Caki2 (cell line): ENCODE data around the gene ATF7IP2. TPM values are rescaled to one million over a fixed set of nuclear protein-coding genes. Genes with fewer than 3 reads are reported as not detected.
"Not testable (repeated sequence)": the region's sequence is repeated elsewhere in the genome, so short reads cannot be mapped to it uniquely, and the experiment has no call there.

Experiments used
- DNase-seq: peaks from one replicate; pipeline ENCODE4 v3.0.0-alpha.2; 2015; ENCODE audit warnings: low read depth
- in situ Hi-C: cut with HindIII; loops from 2 replicates; pipeline ENCODE4 v1.10.0; 2016; ENCODE audit warnings: low sequenced_read_pairs, low pct_unique_long_range_greater_than_20kb, mixed read lengths
- total RNA-seq: library from RNA; depleted of rRNA; stranded (reverse); fragments of >200 nt; shearing (Covaris generic); gene quantifications from 2 replicates; pipeline ENCODE4 v1.2.3, GENCODE V29; 2014; ENCODE audit warnings: low replicate concordance

The ATF7IP2 gene
- total RNA-seq, 1 experiment from 2014 or later = 12.9 TPM

DNA sequence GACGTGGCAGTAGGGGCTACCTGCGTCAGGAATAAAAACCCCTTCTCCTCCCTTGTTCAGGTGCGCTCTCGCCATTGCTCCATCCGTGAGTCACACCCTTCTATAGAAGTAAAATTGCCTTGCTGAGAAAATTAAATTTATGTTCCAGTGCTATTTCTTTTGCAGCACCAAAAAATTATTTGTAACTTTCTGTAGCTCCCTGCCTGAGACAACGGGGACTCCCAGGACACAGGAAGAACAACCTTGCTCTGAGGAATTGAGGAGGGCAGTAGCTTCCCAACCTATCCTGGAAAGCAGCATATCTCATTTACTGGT is 109.1 kb downstream of the ATF7IP2 start:
- no peak for DNase-seq
- in situ Hi-C loops = no loop called here

DNA sequence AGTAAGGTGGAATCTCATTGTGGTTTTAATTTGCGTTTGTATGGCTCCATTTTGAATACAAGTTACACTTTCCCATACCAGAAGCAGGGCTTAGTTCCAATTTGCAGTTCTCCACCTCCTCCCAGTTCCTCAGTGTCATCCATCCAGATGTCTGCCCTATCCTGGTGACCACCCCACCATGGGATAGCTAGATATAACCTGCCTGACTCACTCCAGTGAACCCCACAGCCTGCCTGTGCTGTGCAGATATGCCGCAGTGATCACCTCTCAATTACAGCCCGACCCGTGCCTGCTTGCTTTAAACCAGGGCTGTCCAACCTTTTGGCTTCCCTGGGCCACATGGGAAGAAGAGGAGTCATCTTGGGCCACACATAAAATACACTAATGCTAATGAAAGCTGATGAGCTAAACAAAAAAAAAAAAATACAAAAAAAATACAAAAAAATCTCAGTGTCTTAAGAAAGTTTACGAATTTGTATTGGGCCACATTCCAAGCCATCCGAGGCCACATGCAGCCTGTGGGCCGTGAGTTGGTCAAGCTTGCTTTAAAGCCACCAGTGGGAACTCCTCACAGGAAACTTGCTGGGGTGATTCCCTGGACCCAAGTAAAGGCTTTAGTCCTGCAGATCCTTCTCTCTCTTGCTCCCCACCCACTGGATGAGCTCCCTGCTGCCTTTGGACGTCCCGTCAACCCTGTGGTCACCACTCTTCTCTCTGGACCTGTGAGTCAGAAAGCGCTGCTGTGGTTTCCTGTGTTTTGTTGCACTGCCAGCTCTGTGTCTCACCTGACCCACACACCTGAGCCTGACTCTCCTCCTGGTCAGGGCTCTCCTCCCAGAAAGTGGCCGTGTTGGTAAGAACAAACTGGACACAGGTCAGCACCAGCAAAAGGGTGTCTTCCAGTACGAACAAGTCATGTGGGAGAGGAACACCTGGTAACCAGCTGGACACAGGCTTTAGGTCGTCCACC is 111.6 kb downstream of the ATF7IP2 start:
- in situ Hi-C loops = no loop called here
- DNase-seq = no peak

DNA sequence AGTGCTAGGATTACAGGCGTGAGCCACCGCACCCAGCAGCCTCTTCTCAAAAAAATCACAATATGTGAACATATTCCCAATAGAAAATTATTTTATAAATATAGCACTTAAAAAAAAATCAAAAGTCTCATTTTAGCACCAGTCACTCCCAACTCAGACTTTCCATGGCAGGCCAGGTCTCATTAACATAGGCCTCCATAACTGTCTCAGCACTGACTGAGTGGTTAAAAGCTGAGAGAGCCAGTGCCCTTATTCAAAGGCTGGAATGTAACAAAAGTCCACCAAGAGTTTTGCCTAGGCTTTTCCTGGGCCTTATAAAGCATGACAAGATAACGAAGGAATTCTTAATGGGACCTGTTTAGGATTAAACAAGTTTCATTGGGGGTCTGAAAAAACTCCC is 114.7 kb downstream of the ATF7IP2 start:
- in situ Hi-C loops = no loop called here
- no peak for DNase-seq

DNA sequence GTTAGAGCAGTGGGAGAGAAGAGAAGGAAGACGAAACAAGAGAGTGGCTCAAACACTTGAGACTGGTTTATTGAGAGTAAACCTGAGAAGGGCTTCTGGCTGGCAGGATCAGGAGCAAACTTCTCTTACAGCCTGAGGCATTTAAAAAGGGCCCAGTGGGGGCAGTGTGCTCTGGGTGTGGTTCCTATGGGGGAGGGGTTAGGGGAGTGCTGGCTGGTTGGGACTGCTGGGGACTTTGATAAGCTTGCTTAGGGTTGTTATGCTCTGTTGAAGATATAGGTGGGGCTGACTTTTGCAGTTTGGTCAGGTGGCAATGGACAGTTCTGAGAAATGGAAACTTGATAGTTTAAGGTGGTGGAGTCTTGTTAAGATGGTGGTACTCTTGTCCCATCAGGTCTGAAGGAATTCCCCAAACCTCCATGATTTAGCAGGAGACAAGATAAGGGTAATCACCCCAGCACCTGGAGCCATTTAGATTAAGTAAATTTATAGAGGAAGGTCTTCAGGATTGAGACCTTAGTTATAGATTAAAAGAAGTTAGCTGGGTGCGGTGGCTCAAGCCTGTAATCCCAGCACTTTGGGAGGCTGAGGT is 115.3 kb downstream of the ATF7IP2 start:
- no peak for DNase-seq
- in situ Hi-C loops = no loop called here

DNA sequence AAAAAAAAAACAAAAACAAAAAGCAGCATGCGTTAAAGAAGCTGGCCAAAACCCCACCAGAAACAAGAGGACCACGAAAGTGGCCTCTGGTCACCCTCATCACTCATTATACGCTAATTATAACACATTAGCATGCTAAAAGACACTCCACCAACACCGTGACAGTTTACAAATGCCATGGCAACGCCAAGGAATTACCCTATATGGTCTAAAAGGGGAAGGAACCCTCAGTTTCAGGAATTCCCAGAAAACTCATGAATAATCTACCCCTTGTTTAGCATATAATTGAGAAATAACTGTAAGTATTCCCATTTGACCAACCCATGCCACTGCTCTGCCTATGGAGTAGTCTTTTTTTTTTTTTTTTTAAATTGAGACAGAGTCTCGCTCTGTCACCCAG is 116.9 kb downstream of the ATF7IP2 start:
- no peak for DNase-seq
- in situ Hi-C loops = no loop called here

DNA sequence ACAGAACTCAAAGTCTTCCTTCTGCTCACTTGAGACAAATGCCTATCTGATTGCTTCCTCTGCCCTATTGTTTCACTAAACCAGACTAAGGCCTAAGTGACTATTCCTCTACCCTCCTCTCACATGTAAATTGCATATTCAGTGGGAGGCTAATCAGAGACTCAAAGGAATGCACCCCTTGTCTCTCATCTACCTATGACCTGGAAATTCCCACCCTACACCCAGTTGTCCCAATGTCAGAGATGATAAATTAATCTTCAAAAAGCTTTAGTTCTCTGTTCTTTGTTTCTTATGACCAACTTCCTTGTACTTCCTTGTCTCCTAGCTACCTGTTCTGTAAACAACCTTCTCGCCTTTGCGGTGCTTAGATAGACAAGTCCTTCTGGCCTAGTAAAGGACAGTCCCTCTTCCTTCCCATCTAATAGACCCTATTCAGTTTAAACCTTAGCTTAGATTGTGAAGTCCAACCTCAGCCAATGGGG is 118.6 kb downstream of the ATF7IP2 start:
- in situ Hi-C loops = no loop called here
- no peak for DNase-seq

DNA sequence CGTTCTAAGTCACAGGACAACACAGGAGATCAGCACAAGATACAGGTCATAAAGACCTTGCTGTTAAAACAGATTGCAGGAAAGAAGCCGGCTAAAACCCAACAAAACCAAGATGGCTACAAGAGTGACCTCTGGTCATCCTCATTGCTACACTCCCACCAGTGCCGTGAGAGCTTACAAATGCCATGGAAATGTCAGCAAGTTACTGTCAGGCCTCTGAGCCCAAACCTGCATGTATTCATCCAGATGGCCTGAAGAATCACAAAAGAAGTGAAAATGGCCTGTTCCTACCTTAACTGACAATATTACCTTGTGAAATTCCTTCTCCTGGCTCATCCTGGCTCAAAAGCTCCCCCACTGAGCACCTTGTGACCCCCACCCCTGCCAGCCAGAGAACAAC is 119.4 kb downstream of the ATF7IP2 start:
- DNase-seq, in situ Hi-C loops: not testable (repeated sequence)

DNA sequence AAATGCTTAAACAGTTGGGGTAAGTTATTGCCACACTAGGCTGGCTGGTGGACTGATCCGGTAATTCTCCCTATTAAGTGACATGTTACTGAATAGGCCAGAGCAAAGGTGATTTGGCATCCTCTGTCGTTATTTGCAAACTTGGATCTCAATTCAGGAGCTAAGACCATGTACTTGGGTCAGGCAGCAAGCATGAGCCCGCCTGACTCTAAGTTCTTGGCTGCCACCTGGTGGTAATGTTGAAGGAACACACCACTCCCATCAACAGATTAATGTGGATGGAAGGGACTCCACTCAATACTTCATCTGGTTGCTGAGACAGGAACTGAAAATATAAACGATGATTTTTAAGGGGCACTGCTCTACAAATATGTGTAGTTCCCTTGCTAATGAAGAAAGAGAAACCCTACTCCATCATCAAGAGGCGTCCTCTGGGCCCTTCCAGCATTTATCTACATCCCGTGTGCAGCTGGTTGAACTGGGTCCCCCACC is 123.7 kb downstream of the ATF7IP2 start:
- DNase-seq = peak; percentile 61
- in situ Hi-C loops = no loop called here

DNA sequence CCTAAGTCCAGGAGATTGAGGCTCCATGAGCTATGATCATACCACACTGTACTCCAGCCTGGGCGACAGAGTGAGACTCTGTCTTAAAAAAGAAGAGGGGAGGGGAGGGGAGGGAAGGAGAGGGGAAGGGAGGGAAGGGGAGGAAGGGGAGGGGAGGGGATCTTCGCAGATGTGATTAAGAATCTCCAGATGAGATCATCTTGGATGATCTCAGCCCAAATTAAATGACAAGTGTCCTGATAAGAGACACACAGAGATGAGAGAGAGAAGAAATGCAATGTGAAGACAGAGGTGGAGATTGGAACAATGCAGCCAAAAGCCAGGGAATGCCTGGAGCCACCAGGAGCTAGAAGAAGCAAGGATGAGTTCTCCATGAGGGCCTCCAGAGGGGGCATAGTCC is 124.4 kb downstream of the ATF7IP2 start:
- in situ Hi-C loops = no loop called here
- DNase-seq = no peak

DNA sequence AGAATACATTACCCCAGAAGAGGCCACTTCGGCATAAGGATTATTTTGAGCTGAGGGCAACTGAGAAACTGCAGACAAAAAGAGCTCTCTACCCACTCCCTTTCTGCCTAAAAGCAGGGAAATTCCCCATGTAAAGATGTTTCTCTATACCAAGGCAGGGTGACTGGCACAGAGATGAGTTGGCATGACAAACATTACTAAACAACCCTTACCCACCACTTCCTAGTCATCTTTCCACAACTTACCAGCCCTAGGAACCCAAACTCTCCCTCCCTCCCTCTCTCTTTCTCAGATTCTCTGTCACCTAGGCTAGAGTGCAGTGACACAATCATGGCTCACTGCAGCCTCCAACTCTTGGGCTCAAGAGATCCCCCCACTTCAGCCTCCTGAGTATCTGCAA is 126.0 kb downstream of the ATF7IP2 start:
- no peak for DNase-seq
- in situ Hi-C loops = no loop called here

DNA sequence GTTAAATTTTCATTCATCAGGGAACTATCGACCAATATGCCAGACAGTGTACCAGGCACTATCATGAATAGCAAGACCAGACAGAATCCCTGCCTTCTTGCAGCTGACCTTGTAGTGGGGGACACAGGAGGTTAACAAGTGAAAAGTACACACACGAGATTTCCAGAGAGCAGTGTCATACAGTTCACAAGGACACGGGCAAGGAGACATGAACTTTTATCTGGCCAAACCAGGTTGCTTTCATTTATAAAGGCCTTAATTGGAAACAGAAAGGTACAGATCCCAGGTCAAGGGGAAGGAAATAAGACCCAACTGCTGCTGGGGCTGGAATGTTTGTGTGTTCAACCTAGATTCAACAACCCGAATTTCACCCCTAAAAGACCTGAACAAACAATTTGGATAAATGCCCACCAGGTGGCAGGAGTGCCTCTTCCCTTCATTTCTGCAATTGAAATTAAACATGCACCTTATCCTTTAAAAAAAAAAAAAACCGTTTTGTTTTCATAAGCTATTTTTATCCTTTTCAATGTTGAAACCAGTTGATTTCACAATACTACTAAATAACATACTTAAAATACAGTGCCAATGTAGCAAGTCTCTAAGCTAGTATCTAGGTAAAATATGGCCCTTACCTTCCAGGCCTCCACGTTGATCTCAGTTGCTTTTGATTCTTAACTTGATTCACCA is 128.7 kb downstream of the ATF7IP2 start:
- in situ Hi-C loops = no loop called here
- DNase-seq = peak; percentile 49

DNA sequence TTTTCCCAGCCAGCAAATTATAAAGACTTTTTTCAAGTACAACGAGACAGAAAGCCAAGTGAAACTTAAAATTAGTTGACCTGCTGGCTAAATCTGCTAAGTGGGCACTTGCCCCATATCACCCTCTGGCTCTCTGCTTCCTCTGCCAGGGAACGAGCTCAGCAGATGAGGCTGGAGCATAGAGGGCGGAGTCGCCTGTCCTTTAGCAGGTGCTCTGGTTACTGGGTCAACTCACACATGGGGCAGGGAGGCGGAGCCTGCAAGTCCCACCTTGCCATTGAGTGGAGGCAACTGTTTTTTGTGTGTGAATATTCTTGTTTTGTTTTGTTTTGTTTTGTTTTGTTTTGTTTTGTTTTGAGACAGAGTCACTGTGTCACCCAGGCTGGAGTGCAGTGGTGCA is 132.0 kb downstream of the ATF7IP2 start:
- no peak for DNase-seq
- in situ Hi-C loops = no loop called here

DNA sequence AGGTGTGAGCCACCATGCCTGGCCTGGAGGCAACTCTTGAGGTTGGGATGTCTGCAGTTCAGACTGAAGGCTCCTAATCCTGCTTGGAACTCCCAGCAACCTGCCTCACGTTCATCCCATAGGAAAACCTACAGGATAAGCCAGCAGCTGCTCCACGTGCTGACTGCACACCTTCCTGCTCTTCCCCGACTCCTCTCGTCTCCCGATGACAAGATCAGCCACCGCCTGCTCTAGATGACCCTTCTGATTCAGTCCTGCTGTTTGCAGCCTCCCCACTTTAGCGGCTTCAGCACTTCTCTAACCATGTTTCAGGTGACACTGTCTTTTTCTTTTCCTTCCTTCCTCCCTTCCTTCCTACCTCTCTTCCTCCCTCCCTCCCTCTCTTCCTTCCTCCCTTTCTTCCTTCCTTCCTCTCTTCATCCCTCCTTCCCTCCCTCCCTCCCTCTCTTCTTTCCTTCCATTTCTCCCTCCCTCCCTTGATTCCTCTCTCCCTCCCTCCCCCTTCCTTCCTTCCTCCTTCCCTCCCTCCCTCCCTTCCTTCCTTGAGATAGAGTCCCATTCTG is 132.7 kb downstream of the ATF7IP2 start:
- in situ Hi-C loops = no loop called here
- DNase-seq = no peak

DNA sequence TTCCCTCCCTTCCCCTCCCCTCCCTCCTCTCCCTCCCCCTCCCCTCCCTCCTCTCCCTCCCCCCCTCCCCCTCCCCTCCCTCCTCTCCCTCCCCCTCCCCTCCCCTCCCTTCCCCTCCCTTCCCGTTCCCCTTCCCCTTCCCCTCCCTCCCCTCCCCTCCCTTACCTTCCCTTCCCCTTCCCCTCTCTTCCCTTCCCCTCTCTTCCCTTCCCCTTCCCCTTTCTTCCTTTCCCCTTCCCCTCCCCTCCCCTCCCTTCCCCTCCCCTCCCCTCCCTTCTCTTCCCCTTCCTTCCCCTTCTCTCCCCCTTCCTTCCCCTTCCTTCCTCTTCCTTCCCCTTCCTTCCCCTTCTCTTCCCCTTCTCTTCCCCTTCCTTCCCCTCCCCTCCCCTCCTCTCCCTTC is 133.4 kb downstream of the ATF7IP2 start:
- in situ Hi-C loops = no loop called here
- DNase-seq = no peak

DNA sequence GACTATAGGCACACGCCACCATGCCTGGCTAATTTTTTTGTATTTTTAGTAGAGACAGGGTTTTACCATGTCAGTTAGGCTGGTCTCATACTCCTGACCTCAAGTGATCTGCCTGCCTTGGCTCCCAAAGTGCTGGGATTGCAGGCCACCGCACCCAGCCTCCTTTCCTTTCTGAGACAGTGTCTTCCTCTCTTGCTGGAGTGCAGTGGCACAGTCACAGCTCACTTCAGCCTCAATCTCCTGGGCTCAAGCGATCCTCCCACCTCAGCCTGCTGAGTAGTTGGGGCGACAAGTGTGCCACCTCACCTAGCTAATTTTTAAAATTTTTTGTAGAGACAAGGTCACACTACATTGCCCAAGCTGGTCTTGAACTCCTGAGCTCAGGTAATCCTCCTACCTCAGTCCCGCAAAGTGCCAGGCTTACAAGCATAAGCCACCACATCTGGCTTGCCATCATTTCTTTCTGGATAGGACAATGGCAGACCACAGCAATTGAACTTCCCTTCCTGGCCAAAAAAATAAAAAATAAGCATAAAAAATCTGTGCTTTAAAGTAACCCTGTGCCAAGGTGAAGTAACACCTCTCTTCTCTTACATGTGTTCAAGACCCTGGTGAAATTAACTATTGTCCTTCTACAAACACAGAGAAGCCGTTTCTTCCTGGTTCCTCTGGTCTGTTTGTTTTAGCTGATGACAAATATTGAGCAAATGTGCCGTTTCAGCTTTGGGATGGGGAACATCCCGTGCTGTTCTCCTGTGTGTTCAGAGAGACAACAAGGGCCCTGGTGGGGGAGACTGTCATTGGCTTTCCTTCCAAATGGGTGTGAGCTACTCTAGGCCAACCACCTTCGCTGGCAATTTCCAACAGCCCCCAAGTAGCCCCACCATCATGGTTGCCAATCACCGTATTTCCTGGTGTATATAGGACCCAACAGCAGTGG is 134.3 kb downstream of the ATF7IP2 start:
- in situ Hi-C loops = no loop called here

DNA sequence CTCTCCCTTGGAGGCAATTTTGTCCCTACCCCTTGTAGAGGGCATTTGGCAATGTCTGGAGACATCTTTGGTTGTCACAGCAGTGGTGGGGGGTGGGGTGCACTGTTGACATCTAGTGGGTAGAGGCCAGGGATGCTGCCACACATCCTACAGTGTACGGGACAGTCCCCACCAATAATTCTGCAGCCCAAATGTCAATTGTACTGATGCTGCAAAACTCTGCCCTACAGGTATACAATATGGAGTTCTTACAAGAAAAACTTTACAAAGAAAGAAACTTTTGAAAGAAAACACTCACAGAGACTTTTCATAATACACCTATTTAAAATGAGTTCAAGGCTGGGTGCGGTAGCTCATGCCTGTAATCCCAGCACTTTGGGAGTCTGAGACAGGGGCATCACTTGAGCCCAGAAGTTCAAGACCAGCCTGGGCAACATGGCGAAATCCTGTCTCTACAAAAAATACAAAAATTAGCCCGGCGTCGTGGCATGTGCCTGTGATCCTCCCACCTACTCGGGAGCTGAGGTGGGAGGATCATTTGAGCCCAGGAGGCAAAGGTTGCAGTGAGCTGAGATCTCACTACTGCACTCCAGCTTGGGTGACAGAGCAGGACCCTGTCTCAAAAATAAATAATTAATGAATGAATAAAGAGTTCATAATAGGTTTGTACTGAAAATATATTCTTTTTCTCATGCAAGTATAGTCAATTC is 135.2 kb downstream of the ATF7IP2 start:
- no peak for DNase-seq
- in situ Hi-C loops = no loop called here

More for the DNA sequence above, 134.3 kb downstream of the ATF7IP2 start:
- no peak for DNase-seq

DNA sequence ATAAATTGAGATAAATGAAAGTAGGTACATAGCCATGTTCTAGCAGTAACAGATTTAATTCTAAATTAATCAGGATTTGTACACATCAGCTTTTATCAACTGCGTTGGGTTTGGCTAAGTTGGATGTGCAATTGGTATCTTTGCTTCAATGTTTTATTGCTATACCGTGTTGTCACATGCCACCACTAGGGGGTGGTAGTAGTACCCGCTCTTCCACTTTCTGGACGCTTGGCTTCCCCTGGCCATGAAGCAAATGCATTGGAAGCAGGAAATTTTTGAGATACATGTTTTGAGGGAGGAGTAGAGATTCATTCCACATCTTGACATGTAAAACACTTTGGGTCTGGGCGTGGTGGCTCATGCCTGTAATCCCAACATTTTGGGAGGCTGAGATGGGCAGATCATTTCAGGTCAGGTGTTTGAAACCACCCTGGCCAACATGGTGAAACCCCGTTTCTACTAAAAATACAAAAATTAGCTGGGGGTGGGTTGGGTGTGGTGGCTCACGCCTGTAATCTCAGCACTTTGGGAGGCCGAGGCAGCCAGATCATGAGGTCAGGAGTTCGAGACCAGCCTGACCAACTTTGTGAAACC is 135.9 kb downstream of the ATF7IP2 start:
- DNase-seq = peak; percentile 31
- in situ Hi-C loops = no loop called here
